Nephron progenitor cell (in vitro differentiated cells): Measurements from ENCODE around the gene SMARCD1.
"Not testable (repeated sequence)": the region's sequence is repeated elsewhere in the genome, so short reads cannot be mapped to it uniquely, and the experiment has no call there.

Experiments used
- DNase-seq: peaks from one replicate; pipeline ENCODE4 v3.0.0; 2021
- H3K27ac Mint-ChIP-seq: 2 replicates; pipeline ENCODE4 v1.8.0; 2021; ENCODE audit warnings: mild to moderate bottlenecking, moderate library complexity, mixed read lengths
- H3K27me3 Mint-ChIP-seq: 2 replicates; pipeline ENCODE4 v1.8.0; 2021; ENCODE audit warnings: mild to moderate bottlenecking, low read depth, mixed read lengths; ENCODE audit not compliant: poor library complexity
- H3K36me3 Mint-ChIP-seq: 2 replicates; pipeline ENCODE4 v1.8.0; 2021; ENCODE audit warnings: low read depth, mixed read lengths
- H3K4me1 Mint-ChIP-seq: 2 replicates; pipeline ENCODE4 v1.8.0; 2021; ENCODE audit warnings: mixed read lengths
- H3K4me3 Mint-ChIP-seq: 2 replicates; pipeline ENCODE4 v1.8.0; 2021; ENCODE audit warnings: mild to moderate bottlenecking, moderate library complexity, mixed read lengths
- H3K9me3 Mint-ChIP-seq: 2 replicates; pipeline ENCODE4 v1.8.0; 2021; ENCODE audit warnings: mild to moderate bottlenecking, moderate library complexity, mixed read lengths
- CTCF ChIP-seq: fragments of 200-600 bp; sonication (generic); IDR thresholded peaks from 2 replicates; pipeline ENCODE4 v1.5.0; 2021; ENCODE audit warnings: antibody characterized with exemption

SMARCD1 gene

DNA sequence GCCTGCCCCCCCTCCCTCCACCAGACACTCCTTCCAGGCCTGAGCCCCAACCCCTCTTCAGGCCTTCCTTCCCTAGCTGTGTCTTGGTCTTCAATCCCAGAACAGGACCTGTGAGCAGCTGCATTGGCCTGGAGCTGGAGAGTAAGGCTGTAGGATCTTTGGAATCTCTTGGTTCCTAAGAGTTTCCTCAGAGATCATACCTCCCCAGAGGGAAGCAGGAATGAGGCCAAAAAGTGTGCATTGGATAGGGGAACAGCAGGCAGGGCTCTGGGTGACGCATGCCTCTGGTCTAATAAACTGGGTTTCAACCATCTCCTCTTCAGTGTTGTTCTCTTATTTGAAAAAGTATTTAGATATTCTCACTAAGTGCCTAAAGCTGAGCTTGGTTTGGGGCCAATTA is 1.8 kb upstream of the SMARCD1 start:
- no peak for DNase-seq
- H3K9me3 Mint-ChIP-seq, result no peaks in the 10 kb centered on the region
- no peak for TF ChIP-seq CTCF

DNA sequence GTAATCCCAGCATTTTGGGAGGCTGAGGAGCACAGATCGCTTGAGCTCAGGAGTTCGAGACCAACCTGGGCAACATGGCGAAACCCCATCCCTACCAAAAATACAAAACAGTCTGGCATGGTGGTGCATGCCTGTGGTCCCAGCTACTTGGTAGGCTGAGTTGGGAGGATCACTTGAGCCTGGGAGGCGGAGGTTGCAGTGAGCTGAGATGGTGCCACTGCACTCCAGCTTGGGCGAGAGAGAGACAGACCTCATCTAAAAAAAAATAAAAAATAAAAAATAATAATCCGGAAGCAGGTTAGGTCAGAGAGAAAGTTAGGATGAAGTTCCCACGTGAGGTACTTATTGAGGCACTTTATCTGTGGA is 750 bp upstream of the SMARCD1 start:
- Mint-ChIP-seq H3K4me1 (peaks cover 47% of the 10 kb centered on the region), H3K36me3 (peaks cover 27% of the 10 kb centered on the region), H3K27ac (peak overlapping the region; percentile 94), H3K4me3 (peak overlapping the region; percentile 98), H3K27me3 (peaks cover 19% of the 10 kb centered on the region)
- H3K9me3 Mint-ChIP-seq, DNase-seq: not testable (repeated sequence)

More for the DNA sequence above, 1.8 kb upstream of the SMARCD1 start:
- Mint-ChIP-seq H3K27me3 (peaks cover 22% of the 10 kb centered on the region), H3K27ac (peak overlapping the region; percentile 20), H3K4me1 (peaks cover 54% of the 10 kb centered on the region), H3K36me3 (peaks cover 16% of the 10 kb centered on the region), H3K4me3 (peak overlapping the region; percentile 81)

DNA sequence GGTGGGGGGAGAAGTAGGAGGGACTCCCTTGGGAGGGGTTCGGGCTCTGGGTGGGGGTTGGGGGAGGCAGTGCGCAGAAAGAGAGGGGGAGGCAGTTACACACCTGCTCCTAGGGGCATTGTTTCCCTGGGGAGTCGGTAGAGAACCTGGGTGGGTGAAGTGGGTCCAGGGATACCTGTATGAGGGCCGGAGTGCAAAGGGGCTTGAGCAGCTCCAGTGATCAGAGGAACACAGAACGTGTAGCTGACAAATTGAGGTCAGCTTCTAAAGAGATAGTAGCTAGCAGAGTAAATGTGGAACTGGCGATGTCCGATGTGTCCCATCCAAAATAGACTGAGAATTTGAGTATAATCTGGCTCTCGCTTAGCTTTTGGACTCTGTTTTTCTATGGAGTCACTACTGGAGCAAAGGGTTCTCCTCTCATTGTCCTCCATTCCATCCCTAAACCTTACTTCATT is 502 bp downstream of the SMARCD1 start:
- no peak for DNase-seq
- Mint-ChIP-seq H3K9me3 (no peaks in the 10 kb centered on the region), H3K4me3 (peak overlapping the region; percentile 98), H3K4me1 (peaks cover 50% of the 10 kb centered on the region), H3K27me3 (peaks cover 15% of the 10 kb centered on the region), H3K27ac (peak overlapping the region; percentile 94), H3K36me3 (peaks cover 38% of the 10 kb centered on the region)
- TF ChIP-seq CTCF, result no peak

DNA sequence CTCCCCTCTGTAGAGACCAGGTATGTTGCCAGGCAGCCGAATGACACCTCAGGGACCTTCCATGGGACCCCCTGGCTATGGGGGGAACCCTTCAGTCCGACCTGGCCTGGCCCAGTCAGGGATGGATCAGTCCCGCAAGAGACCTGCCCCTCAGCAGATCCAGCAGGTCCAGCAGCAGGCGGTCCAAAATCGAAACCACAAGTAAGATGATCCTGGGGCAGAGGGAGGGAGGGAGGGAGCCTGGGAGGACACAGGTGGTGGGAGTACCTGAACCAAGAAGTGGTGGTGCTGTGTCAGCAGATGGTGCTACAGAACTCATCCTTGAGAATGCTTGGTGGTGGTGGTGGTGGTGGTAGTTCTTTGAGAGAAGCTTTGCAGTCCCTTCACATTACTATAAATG is 1.0 kb downstream of the SMARCD1 start:
- H3K4me1 Mint-ChIP-seq, result peaks cover 48% of the 10 kb centered on the region
- peaks cover 15% of the 10 kb centered on the region for H3K27me3 Mint-ChIP-seq
- H3K4me3 Mint-ChIP-seq, result peak overlapping the region; percentile 98
- TF ChIP-seq CTCF, result no peak
- H3K9me3 Mint-ChIP-seq, result no peaks in the 10 kb centered on the region
- DNase-seq, result no peak
- peak overlapping the region; percentile 94 for H3K27ac Mint-ChIP-seq
- peaks cover 43% of the 10 kb centered on the region for H3K36me3 Mint-ChIP-seq

GRCh38 chr12:50087151-50087550 is 2.0 kb downstream of the SMARCD1 start:
- H3K36me3 Mint-ChIP-seq, result peaks cover 53% of the 10 kb centered on the region
- peak overlapping the region; percentile 98 for H3K4me3 Mint-ChIP-seq
- no peak for TF ChIP-seq CTCF
- peak overlapping the region; percentile 22 for H3K27ac Mint-ChIP-seq
- peaks cover 40% of the 10 kb centered on the region for H3K4me1 Mint-ChIP-seq
- no peak for DNase-seq
- H3K27me3 Mint-ChIP-seq, result peaks cover 8% of the 10 kb centered on the region
- no peaks in the 10 kb centered on the region for H3K9me3 Mint-ChIP-seq

DNA sequence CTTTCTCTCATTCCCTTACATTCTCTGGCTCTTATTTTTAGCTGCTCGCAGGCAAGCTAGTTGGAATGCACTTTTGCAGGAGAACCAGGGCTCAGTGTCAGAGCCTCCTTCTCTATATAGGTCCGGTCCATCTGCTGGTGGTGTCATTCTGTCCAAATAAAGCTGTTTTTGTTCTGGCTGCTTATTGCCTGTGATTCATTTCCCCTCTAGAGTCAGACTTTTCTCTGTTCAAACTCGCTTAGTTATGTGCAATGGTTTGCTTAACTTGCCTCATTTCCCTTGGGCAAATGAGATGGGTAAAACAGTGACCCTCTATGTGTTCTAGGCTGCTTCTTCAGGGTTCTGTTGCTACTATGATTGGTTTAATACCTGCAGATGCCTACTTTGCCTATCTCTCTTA is 2.9 kb downstream of the SMARCD1 start:
- H3K27ac Mint-ChIP-seq, result peak overlapping the region; percentile 44
- no peaks in the 10 kb centered on the region for H3K27me3 Mint-ChIP-seq
- peak overlapping the region; percentile 18 for H3K4me3 Mint-ChIP-seq
- no peak for TF ChIP-seq CTCF
- no peaks in the 10 kb centered on the region for H3K9me3 Mint-ChIP-seq
- peaks cover 31% of the 10 kb centered on the region for H3K4me1 Mint-ChIP-seq
- H3K36me3 Mint-ChIP-seq, result peaks cover 58% of the 10 kb centered on the region
- no peak for DNase-seq
